Measurements from ENCODE around the gene HOXA9.

DNA sequence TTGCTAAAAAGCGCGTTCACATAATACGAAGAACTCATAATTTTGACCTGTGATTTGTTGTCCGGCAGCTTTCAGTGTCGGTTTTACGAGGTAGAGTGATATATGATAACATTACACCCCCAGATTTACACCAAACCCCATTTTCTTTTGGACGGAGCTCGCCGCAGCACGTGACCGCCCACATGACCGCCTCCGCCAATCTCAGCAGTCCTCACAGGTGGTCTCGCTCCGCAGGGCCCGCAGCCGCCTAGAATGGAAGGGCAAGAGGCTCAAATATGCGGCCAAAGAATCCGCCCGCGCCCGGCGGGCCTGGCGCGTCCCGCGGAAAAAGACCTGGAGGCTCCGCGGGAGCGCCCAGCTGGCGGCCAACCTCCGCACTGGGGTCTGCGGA lies 8.8 kb downstream of the HOXA9 start, which contains the start of gene HOXA7:
- TF ChIP-seq, protein P1, sequence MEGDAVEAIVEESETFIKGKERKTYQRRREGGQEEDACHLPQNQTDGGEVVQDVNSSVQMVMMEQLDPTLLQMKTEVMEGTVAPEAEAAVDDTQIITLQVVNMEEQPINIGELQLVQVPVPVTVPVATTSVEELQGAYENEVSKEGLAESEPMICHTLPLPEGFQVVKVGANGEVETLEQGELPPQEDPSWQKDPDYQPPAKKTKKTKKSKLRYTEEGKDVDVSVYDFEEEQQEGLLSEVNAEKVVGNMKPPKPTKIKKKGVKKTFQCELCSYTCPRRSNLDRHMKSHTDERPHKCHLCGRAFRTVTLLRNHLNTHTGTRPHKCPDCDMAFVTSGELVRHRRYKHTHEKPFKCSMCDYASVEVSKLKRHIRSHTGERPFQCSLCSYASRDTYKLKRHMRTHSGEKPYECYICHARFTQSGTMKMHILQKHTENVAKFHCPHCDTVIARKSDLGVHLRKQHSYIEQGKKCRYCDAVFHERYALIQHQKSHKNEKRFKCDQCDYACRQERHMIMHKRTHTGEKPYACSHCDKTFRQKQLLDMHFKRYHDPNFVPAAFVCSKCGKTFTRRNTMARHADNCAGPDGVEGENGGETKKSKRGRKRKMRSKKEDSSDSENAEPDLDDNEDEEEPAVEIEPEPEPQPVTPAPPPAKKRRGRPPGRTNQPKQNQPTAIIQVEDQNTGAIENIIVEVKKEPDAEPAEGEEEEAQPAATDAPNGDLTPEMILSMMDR (IDR thresholded peaks at IDR 0.05; ENCODE audit: insufficient read depth, low read depth, low read length), result no peak
- TF ChIP-seq EZH2 (IDR thresholded peaks at IDR 0.05; ENCODE audit: insufficient read depth, low read length), result peak; percentile 55

Measured in astrocyte (in vitro differentiated cells and primary cell).